Measurements from ENCODE around the gene HNRNPL. TPM values are rescaled to one million over a fixed set of nuclear protein-coding genes. Genes with fewer than 3 reads are reported as not detected.
"Not testable (repeated sequence)": the region's sequence is repeated elsewhere in the genome, so short reads cannot be mapped to it uniquely, and the experiment has no call there.

HNRNPL gene
- total and polyA plus RNA-seq, 5 donors from 2014 or later, result 66.3 to 503 (median 89.9) TPM

- no peak overlapping the region for H3K4me3 Mint-ChIP-seq
- Histone ChIP-seq H3K27ac (ENCODE audit: insufficient read depth, low read length, poor library complexity, severe bottlenecking) (no peak overlapping the region), H3K27me3 (ENCODE audit: control insufficient read depth, insufficient read depth, low read length) (no peaks in the 10 kb centered on the region), H3K36me3 (ENCODE audit: control insufficient read depth, insufficient read depth, low read length) (no peaks in the 10 kb centered on the region), H3K4me1 (ENCODE audit: control insufficient read depth, insufficient read depth, low read length, poor library complexity, severe bottlenecking) (no peaks in the 10 kb centered on the region), H3K9me3 (ENCODE audit: control insufficient read depth in 2 of 2, low read length in 2 of 2) (no peaks in the 10 kb centered on the region), H3K4me3 (ENCODE audit: low read depth, low read length) (no peak overlapping the region)
- H3K27ac Mint-ChIP-seq, result peak overlapping the region in 1 of 3 donors; percentile 59
- no peaks in the 10 kb centered on the region for H3K9me3 Mint-ChIP-seq
- no peak for ATAC-seq (ENCODE audit: low read depth in 2 of 2)
- peaks cover 0 to 7% (median 5%) of the 10 kb centered on the region in 4 donors for H3K4me1 Mint-ChIP-seq
- H3K36me3 Mint-ChIP-seq, result peaks cover 10% of the 10 kb centered on the region
- no peak for DNase-seq
- no peaks in the 10 kb centered on the region for H3K27me3 Mint-ChIP-seq
Measured at GRCh38 chr19:38809592-38810252, 40.1 kb downstream of the HNRNPL start.

GRCh38 chr19:38808741-38809140 lies 41.0 kb downstream of the HNRNPL start:
- no peak for DNase-seq

GRCh38 chr19:38807374-38808098 lies 42.2 kb downstream of the HNRNPL start:
- H3K9me3 Mint-ChIP-seq, result not testable (repeated sequence)
- peaks cover 10% of the 10 kb centered on the region for H3K36me3 Mint-ChIP-seq

More at GRCh38 chr19:38808741-38809140, 41.0 kb downstream of the HNRNPL start:
- Mint-ChIP-seq H3K27ac (no peak overlapping the region), H3K9me3 (no peaks in the 10 kb centered on the region), H3K27me3 (no peaks in the 10 kb centered on the region), H3K4me1 (peaks cover 0 to 9% (median 5%) of the 10 kb centered on the region in 4 donors), H3K4me3 (no peak overlapping the region), H3K36me3 (peaks cover 10% of the 10 kb centered on the region)
- H3K36me3 ChIP-seq (ENCODE audit: control insufficient read depth, insufficient read depth, low read length), result no peaks in the 10 kb centered on the region
- no peak for ATAC-seq (ENCODE audit: low read depth in 2 of 2)
- H3K4me3 ChIP-seq (ENCODE audit: low read depth, low read length), result no peak overlapping the region
- H3K4me1 ChIP-seq (ENCODE audit: control insufficient read depth, insufficient read depth, low read length, poor library complexity, severe bottlenecking), result no peaks in the 10 kb centered on the region
- no peaks in the 10 kb centered on the region for H3K9me3 ChIP-seq (ENCODE audit: control insufficient read depth in 2 of 2, low read length in 2 of 2)
- no peaks in the 10 kb centered on the region for H3K27me3 ChIP-seq (ENCODE audit: control insufficient read depth, insufficient read depth, low read length)
- H3K27ac ChIP-seq (ENCODE audit: insufficient read depth, low read length, poor library complexity, severe bottlenecking), result no peak overlapping the region

GRCh38 chr19:38806371-38806770 lies 43.4 kb downstream of the HNRNPL start:
- Histone ChIP-seq H3K36me3 (ENCODE audit: control insufficient read depth, insufficient read depth, low read length) (no peaks in the 10 kb centered on the region), H3K27ac (ENCODE audit: insufficient read depth, low read length, poor library complexity, severe bottlenecking) (no peak overlapping the region), H3K4me3 (ENCODE audit: low read depth, low read length) (no peak overlapping the region), H3K9me3 (ENCODE audit: control insufficient read depth in 2 of 2, low read length in 2 of 2) (no peaks in the 10 kb centered on the region), H3K4me1 (ENCODE audit: control insufficient read depth, insufficient read depth, low read length, poor library complexity, severe bottlenecking) (no peaks in the 10 kb centered on the region), H3K27me3 (ENCODE audit: control insufficient read depth, insufficient read depth, low read length) (no peaks in the 10 kb centered on the region)
- Mint-ChIP-seq H3K27ac (no peak overlapping the region), H3K36me3 (peaks cover 10% of the 10 kb centered on the region), H3K4me1 (peaks cover 0 to 9% (median 5%) of the 10 kb centered on the region in 4 donors), H3K4me3 (no peak overlapping the region), H3K9me3 (no peaks in the 10 kb centered on the region), H3K27me3 (no peaks in the 10 kb centered on the region)
- DNase-seq, result no peak
- ATAC-seq (ENCODE audit: low read depth in 2 of 2), result no peak

More at GRCh38 chr19:38807374-38808098, 42.2 kb downstream of the HNRNPL start:
- not testable (repeated sequence) for H3K4me1 Mint-ChIP-seq; H3K27me3 Mint-ChIP-seq; H3K4me3 Mint-ChIP-seq; H3K4me3 ChIP-seq (ENCODE audit: low read depth, low read length); H3K9me3 ChIP-seq (ENCODE audit: control insufficient read depth in 2 of 2, low read length in 2 of 2); H3K4me1 ChIP-seq (ENCODE audit: control insufficient read depth, insufficient read depth, low read length, poor library complexity, severe bottlenecking); ATAC-seq (ENCODE audit: low read depth in 2 of 2); H3K27me3 ChIP-seq (ENCODE audit: control insufficient read depth, insufficient read depth, low read length); H3K27ac ChIP-seq (ENCODE audit: insufficient read depth, low read length, poor library complexity, severe bottlenecking); H3K36me3 ChIP-seq (ENCODE audit: control insufficient read depth, insufficient read depth, low read length); DNase-seq
- peak overlapping the region in 2 of 3 donors; percentile 17 to 32 for H3K27ac Mint-ChIP-seq

- no peaks in the 10 kb centered on the region for H3K27me3 Mint-ChIP-seq
- H3K9me3 Mint-ChIP-seq, result no peaks in the 10 kb centered on the region
- Histone ChIP-seq H3K36me3 (ENCODE audit: control insufficient read depth, insufficient read depth, low read length) (no peaks in the 10 kb centered on the region), H3K4me3 (ENCODE audit: low read depth, low read length) (no peak overlapping the region), H3K9me3 (ENCODE audit: control insufficient read depth in 2 of 2, low read length in 2 of 2) (no peaks in the 10 kb centered on the region), H3K27me3 (ENCODE audit: control insufficient read depth, insufficient read depth, low read length) (no peaks in the 10 kb centered on the region), H3K27ac (ENCODE audit: insufficient read depth, low read length, poor library complexity, severe bottlenecking) (no peak overlapping the region), H3K4me1 (ENCODE audit: control insufficient read depth, insufficient read depth, low read length, poor library complexity, severe bottlenecking) (no peaks in the 10 kb centered on the region)
- H3K36me3 Mint-ChIP-seq, result peaks cover 10% of the 10 kb centered on the region
- no peak for ATAC-seq (ENCODE audit: low read depth in 2 of 2)
- no peak overlapping the region for H3K4me3 Mint-ChIP-seq
- peak overlapping the region in 1 of 3 donors; percentile 8 for H3K27ac Mint-ChIP-seq
- DNase-seq, result no peak
- H3K4me1 Mint-ChIP-seq, result peaks cover 0 to 9% (median 5%) of the 10 kb centered on the region in 4 donors
Measured at GRCh38 chr19:38805180-38805579, 44.6 kb downstream of the HNRNPL start.

- Mint-ChIP-seq H3K4me1 (peaks cover 0 to 9% (median 5%) of the 10 kb centered on the region in 4 donors), H3K9me3 (no peaks in the 10 kb centered on the region), H3K27me3 (no peaks in the 10 kb centered on the region), H3K4me3 (no peak overlapping the region), H3K36me3 (peaks cover 5% of the 10 kb centered on the region), H3K27ac (no peak overlapping the region)
- Histone ChIP-seq H3K9me3 (ENCODE audit: control insufficient read depth in 2 of 2, low read length in 2 of 2) (no peaks in the 10 kb centered on the region), H3K27ac (ENCODE audit: insufficient read depth, low read length, poor library complexity, severe bottlenecking) (no peak overlapping the region), H3K36me3 (ENCODE audit: control insufficient read depth, insufficient read depth, low read length) (no peaks in the 10 kb centered on the region), H3K4me3 (ENCODE audit: low read depth, low read length) (no peak overlapping the region), H3K27me3 (ENCODE audit: control insufficient read depth, insufficient read depth, low read length) (no peaks in the 10 kb centered on the region), H3K4me1 (ENCODE audit: control insufficient read depth, insufficient read depth, low read length, poor library complexity, severe bottlenecking) (no peaks in the 10 kb centered on the region)
- ATAC-seq (ENCODE audit: low read depth in 2 of 2), result no peak
- DNase-seq, result no peak
Measured at GRCh38 chr19:38803543-38803942, 46.2 kb downstream of the HNRNPL start.

GRCh38 chr19:38801359-38802095 lies 48.3 kb downstream of the HNRNPL start:
- H3K27me3 Mint-ChIP-seq, result no peaks in the 10 kb centered on the region
- DNase-seq (no peak), ATAC-seq (ENCODE audit: low read depth in 2 of 2) (no peak)
- Histone ChIP-seq H3K4me3 (ENCODE audit: low read depth, low read length) (no peak overlapping the region), H3K9me3 (ENCODE audit: control insufficient read depth in 2 of 2, low read length in 2 of 2) (no peaks in the 10 kb centered on the region), H3K36me3 (ENCODE audit: control insufficient read depth, insufficient read depth, low read length) (no peaks in the 10 kb centered on the region), H3K27me3 (ENCODE audit: control insufficient read depth, insufficient read depth, low read length) (no peaks in the 10 kb centered on the region), H3K27ac (ENCODE audit: insufficient read depth, low read length, poor library complexity, severe bottlenecking) (no peak overlapping the region), H3K4me1 (ENCODE audit: control insufficient read depth, insufficient read depth, low read length, poor library complexity, severe bottlenecking) (no peaks in the 10 kb centered on the region)
- peaks cover 0 to 9% (median 5%) of the 10 kb centered on the region in 4 donors for H3K4me1 Mint-ChIP-seq
- no peaks in the 10 kb centered on the region for H3K36me3 Mint-ChIP-seq
- H3K27ac Mint-ChIP-seq, result no peak overlapping the region
- H3K4me3 Mint-ChIP-seq, result no peak overlapping the region
- peaks cover 0 to under 1% (median 0%) of the 10 kb centered on the region in 7 donors for H3K9me3 Mint-ChIP-seq

Data from CD4-positive, CD25-positive, alpha-beta regulatory T cell (primary cell).